Subcutaneous adipose tissue (tissue), 4 donors: Measurements from ENCODE around the gene CEP162. TPM values are rescaled to one million over a fixed set of nuclear protein-coding genes. Genes with fewer than 3 reads are reported as not detected.

Source experiments
- CTCF ChIP-seq: fragments of 450-650 bp; IDR thresholded peaks from one replicate; pipeline ENCODE4 v1.5.1; 2016; ENCODE audit warnings: low read depth, mild to moderate bottlenecking, control low read depth, antibody characterized with exemption, moderate library complexity
- total RNA-seq, 4 donors: library from RNA; depleted of rRNA; stranded (reverse); fragments of >200 nt; gene quantifications; one replicate each; pipeline ENCODE4 v1.1.0, GENCODE V29; 2016

CEP162 gene
- total RNA-seq, 4 donors from 2014 or later: 12.2 to 17.8 (median 14.8) TPM

GRCh38 chr6:84119277-84119676 lies 108.2 kb downstream of the CEP162 start:
- no peak for TF ChIP-seq CTCF

- no peak for TF ChIP-seq CTCF
Measured at GRCh38 chr6:84118191-84118590, 109.3 kb downstream of the CEP162 start.

- TF ChIP-seq CTCF: no peak
Measured at GRCh38 chr6:84107495-84107894, 119.9 kb downstream of the CEP162 start.

- TF ChIP-seq CTCF: no peak
Measured at GRCh38 chr6:84103029-84103428, 124.4 kb downstream of the CEP162 start.

- no peak for TF ChIP-seq CTCF
Measured at GRCh38 chr6:84095156-84095555, 132.3 kb downstream of the CEP162 start.

- TF ChIP-seq CTCF: no peak
Measured at GRCh38 chr6:84093441-84094435, 133.7 kb downstream of the CEP162 start.

- TF ChIP-seq CTCF: no peak
Measured at GRCh38 chr6:84089552-84089951, 137.9 kb downstream of the CEP162 start.
